ENCODE measurements around the gene ITIH2. TPM values are rescaled to one million over a fixed set of nuclear protein-coding genes. Genes with fewer than 3 reads are reported as not detected.

ITIH2 gene
- total RNA-seq, 2 experiments from 2014 or later, result not detected

- no peak overlapping the region for H3K27ac ChIP-seq (ENCODE audit: low read depth, low read length, poor library complexity, severe bottlenecking)
Measured at GRCh38 chr10:7787150-7787856, 84.2 kb downstream of the ITIH2 start.

GRCh38 chr10:7787857-7788638, 84.9 kb downstream of the ITIH2 start, which contains the start of the genes ATP5F1C and KIN:
TSS of gene ATP5F1C (plus strand) at chr10:7788177. CDS start at chr10:7788208, 31 bp downstream.
TSS of gene KIN (minus strand) at chr10:7787993. CDS start at chr10:7787933, 60 bp downstream.
- H3K27ac ChIP-seq (ENCODE audit: low read depth, low read length, poor library complexity, severe bottlenecking), result peak within 1 kb of the TSS; percentile 35
- H2AFZ ChIP-seq (ENCODE audit: low read length), result peak within 1 kb of the TSS; percentile 45
- TF ChIP-seq EZH2phosphoT487 (IDR thresholded peaks at IDR 0.05; ENCODE audit: borderline replicate concordance, low read depth, low read length), result no peak
- no peak for TF ChIP-seq CTCF (conservative IDR thresholded peaks at IDR 0.05; ENCODE audit: low read length)
- peaks cover 42% of the 10 kb centered on the region for H4K20me1 ChIP-seq (ENCODE audit: insufficient read depth, low read length)
- ChIA-PET CTCF (ENCODE audit: unreplicated experiment) (interaction anchor here (0.6 to 2.5 kb wide), 4 partner anchors 10 to 274 kb away, joined by 3 to 11 read pairs (median 4); partner anchors contain the start of gene TAF3), POLR2A (interaction anchor here (0.6 to 2.8 kb wide), 9 partner anchors 10 to 640 kb away, joined by 3 to 39 read pairs (median 3); partner anchors contain the start of gene TAF3)
- H3K9me2 ChIP-seq (ENCODE audit: insufficient read depth, low read length), result no peaks in the 10 kb centered on the region
- peaks cover 20% of the 10 kb centered on the region for H3K4me1 ChIP-seq (ENCODE audit: insufficient read depth, low read length, poor library complexity, severe bottlenecking)
- peak within 1 kb of the TSS; percentile 79 for H3K4me3 ChIP-seq (ENCODE audit: low read depth, low read length, poor library complexity, severe bottlenecking)
- no peaks in the 10 kb centered on the region for H3K9me3 ChIP-seq (ENCODE audit: low read length)
- intact Hi-C loops (cut with micrococcal nuclease; ENCODE audit: unreplicated experiment), result loop anchor here (2.0 kb wide), 1 partner anchor 31 kb away; the partner anchor contains the start of gene TAF3
- peak; percentile 97 for DNase-seq (ENCODE audit: low spot score)
- peaks cover 98% of the 10 kb centered on the region for H3K79me2 ChIP-seq (ENCODE audit: insufficient read depth, low read depth, low read length)
- peaks cover 44% of the 10 kb centered on the region for H3K36me3 ChIP-seq (ENCODE audit: insufficient read depth, low read length)
- H3K4me2 ChIP-seq (ENCODE audit: low read length), result peak within 1 kb of the TSS; percentile 91
- no TSS peak for BruUV-seq (replicated peaks)

More at GRCh38 chr10:7787150-7787856, 84.2 kb downstream of the ITIH2 start:
- peak; percentile 18 for DNase-seq (ENCODE audit: low spot score)
- Histone ChIP-seq H3K79me2 (ENCODE audit: insufficient read depth, low read depth, low read length) (peaks cover 96% of the 10 kb centered on the region), H3K9me3 (ENCODE audit: low read length) (no peaks in the 10 kb centered on the region), H2AFZ (ENCODE audit: low read length) (peak overlapping the region; percentile 45), H3K36me3 (ENCODE audit: insufficient read depth, low read length) (peaks cover 44% of the 10 kb centered on the region), H4K20me1 (ENCODE audit: insufficient read depth, low read length) (peaks cover 36% of the 10 kb centered on the region; the same call in 1 of the 2 replicates), H3K4me3 (ENCODE audit: low read depth, low read length, poor library complexity, severe bottlenecking) (peak overlapping the region; percentile 79), H3K4me2 (ENCODE audit: low read length) (peak overlapping the region; percentile 77), H3K4me1 (ENCODE audit: insufficient read depth, low read length, poor library complexity, severe bottlenecking) (peaks cover 20% of the 10 kb centered on the region), H3K9me2 (ENCODE audit: insufficient read depth, low read length) (no peaks in the 10 kb centered on the region)
- ChIA-PET POLR2A (interaction anchor here (0.9 to 2.8 kb wide), 5 partner anchors 12 to 398 kb away, joined by 3 to 39 read pairs (median 4); partner anchors contain the start of gene TAF3), CTCF (ENCODE audit: unreplicated experiment) (interaction anchor here (1.2 to 2.5 kb wide), 3 partner anchors 11 to 32 kb away, joined by 3 to 11 read pairs (median 4); partner anchors contain the start of gene TAF3)
- TSS peak; percentile 76 for BruUV-seq (replicated peaks)
- TF ChIP-seq EZH2phosphoT487 (IDR thresholded peaks at IDR 0.05; ENCODE audit: borderline replicate concordance, low read depth, low read length) (no peak), CTCF (conservative IDR thresholded peaks at IDR 0.05; ENCODE audit: low read length) (no peak)
- intact Hi-C loops (cut with micrococcal nuclease; ENCODE audit: unreplicated experiment), result no loop called here

Data from OCI-LY7 (cell line).